Measurements from ENCODE around the gene SFSWAP.

Gene SFSWAP

DNA sequence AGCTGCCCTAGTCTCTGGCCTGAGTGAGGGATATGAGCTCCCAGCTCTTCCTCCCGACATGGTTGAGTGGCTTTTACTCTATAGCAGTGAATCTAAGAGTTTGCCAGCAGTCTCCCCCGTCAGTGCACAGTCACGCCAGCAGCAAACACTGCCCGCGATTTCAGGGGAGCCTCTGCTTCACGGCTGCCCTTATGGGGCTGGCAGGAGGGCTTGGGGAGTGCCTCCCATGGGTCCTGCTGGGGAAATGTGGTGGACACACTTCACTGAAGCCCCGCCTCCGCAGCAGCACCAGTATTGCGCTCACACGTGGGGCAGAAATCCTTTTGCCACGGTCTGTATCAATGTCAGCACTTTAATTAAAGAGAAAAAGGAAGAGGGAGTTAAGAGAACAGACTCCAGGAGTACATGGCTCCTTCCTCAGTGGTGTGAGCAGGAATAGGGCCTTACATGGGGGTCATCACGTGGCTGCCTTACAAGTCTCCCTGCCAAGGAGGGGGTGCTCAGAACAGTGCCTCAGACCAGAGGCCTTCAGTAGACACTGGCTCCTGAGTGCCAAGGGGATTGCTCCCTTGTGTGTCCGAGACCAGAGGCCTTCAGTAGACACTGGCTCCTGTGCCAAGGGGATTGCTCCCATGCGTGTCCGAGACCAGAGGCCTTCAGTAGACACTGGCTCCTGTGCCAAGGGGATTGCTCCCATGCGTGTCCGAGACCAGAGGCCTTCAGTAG, 55.7 kb downstream of the SFSWAP start:
- Histone ChIP-seq H3K27ac (ENCODE audit: low read depth, low read length) (no peak overlapping the region), H4K20me1 (ENCODE audit: control insufficient read depth, insufficient read depth, low read depth, low read length) (no peaks in the 10 kb centered on the region), H3K4me1 (ENCODE audit: control insufficient read depth, low read length) (peaks cover 26% of the 10 kb centered on the region), H3F3A (ENCODE audit: control insufficient read depth, insufficient read depth) (peaks cover 5% of the 10 kb centered on the region; the same call in 1 of the 2 replicates), H3K9me2 (replicated peaks; ENCODE audit: control insufficient read depth, low read length) (no peaks in the 10 kb centered on the region), H3K27me3 (ENCODE audit: control insufficient read depth, low read length) (no peaks in the 10 kb centered on the region), H3K4me3 (ENCODE audit: low read length) (no peak overlapping the region), H3K79me2 (ENCODE audit: control insufficient read depth, low read length) (no peaks in the 10 kb centered on the region), H3K9me3 (ENCODE audit: control insufficient read depth, insufficient read depth, low read length) (no peaks in the 10 kb centered on the region), H3K36me3 (ENCODE audit: control insufficient read depth, low read length) (peaks cover 79% of the 10 kb centered on the region), H3K4me2 (ENCODE audit: low read length) (no peak overlapping the region)
- TF ChIP-seq, protein P1, sequence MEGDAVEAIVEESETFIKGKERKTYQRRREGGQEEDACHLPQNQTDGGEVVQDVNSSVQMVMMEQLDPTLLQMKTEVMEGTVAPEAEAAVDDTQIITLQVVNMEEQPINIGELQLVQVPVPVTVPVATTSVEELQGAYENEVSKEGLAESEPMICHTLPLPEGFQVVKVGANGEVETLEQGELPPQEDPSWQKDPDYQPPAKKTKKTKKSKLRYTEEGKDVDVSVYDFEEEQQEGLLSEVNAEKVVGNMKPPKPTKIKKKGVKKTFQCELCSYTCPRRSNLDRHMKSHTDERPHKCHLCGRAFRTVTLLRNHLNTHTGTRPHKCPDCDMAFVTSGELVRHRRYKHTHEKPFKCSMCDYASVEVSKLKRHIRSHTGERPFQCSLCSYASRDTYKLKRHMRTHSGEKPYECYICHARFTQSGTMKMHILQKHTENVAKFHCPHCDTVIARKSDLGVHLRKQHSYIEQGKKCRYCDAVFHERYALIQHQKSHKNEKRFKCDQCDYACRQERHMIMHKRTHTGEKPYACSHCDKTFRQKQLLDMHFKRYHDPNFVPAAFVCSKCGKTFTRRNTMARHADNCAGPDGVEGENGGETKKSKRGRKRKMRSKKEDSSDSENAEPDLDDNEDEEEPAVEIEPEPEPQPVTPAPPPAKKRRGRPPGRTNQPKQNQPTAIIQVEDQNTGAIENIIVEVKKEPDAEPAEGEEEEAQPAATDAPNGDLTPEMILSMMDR (IDR thresholded peaks at IDR 0.05; ENCODE audit: low read depth, low read length, poor library complexity, severe bottlenecking) = no peak
- TF ChIP-seq EZH2phosphoT487 (IDR thresholded peaks at IDR 0.05; ENCODE audit: borderline replicate concordance, low read length) = no peak

DNA sequence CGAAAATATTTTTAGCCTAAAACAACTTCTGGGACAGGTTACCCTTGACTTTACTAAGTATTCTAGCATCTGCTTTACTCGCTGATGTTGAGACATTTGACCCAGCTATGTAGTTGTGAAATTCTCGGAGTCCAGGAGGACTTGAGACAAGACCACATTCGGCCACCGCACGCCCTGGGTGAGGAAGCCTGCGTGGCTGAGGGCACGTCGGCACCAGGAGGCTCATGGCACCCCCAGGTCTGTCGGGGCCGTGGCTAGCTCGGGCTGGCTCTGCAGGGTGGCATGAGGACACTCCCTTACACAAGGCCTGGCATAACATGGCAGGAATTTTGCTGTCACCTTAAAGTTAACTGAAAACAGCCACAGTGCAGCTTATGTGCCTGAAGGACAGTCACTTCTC, 59.2 kb downstream of the SFSWAP start:
- no peaks in the 10 kb centered on the region for H3K27me3 ChIP-seq (ENCODE audit: control insufficient read depth, low read length)
- peaks cover 58% of the 10 kb centered on the region for H3K4me1 ChIP-seq (ENCODE audit: control insufficient read depth, low read length)
- H3F3A ChIP-seq (ENCODE audit: control insufficient read depth, insufficient read depth) = peaks cover 12% of the 10 kb centered on the region
- no peaks in the 10 kb centered on the region for H4K20me1 ChIP-seq (ENCODE audit: control insufficient read depth, insufficient read depth, low read depth, low read length)
- no peaks in the 10 kb centered on the region for H3K9me2 ChIP-seq (replicated peaks; ENCODE audit: control insufficient read depth, low read length)
- H3K36me3 ChIP-seq (ENCODE audit: control insufficient read depth, low read length) = peaks cover 80% of the 10 kb centered on the region
- no peak overlapping the region for H3K4me2 ChIP-seq (ENCODE audit: low read length)
- H3K79me2 ChIP-seq (ENCODE audit: control insufficient read depth, low read length) = peaks cover 7% of the 10 kb centered on the region
- H3K9me3 ChIP-seq (ENCODE audit: control insufficient read depth, insufficient read depth, low read length) = no peaks in the 10 kb centered on the region
- no peak overlapping the region for H3K27ac ChIP-seq (ENCODE audit: low read depth, low read length)
- TF ChIP-seq, protein P1 (IDR thresholded peaks at IDR 0.05; ENCODE audit: low read depth, low read length, poor library complexity, severe bottlenecking) = no peak
- TF ChIP-seq EZH2phosphoT487 (IDR thresholded peaks at IDR 0.05; ENCODE audit: borderline replicate concordance, low read length) = no peak
- H3K4me3 ChIP-seq (ENCODE audit: low read length) = no peak overlapping the region

DNA sequence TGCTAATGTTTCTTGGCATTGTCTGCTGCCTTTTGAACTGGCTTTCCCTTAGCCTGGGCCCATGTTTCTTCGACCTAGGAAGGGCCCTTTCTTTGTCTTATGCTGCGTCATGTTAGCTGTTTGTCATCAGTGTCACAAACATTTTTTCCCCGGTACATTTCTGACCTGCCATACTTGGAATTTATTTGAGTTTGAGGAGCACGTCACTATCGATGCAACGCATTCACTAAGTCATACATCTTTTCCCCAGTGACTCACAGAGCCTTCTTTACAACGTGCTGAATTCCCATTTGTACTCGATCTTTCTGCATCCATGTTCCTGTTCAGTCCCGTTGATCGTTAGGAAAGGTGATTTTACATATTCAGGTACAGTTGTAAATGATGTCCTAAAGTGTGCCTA, 61.1 kb downstream of the SFSWAP start:
- Histone ChIP-seq H3K36me3 (ENCODE audit: control insufficient read depth, low read length) (peaks cover 75% of the 10 kb centered on the region), H3K4me1 (ENCODE audit: control insufficient read depth, low read length) (peaks cover 48% of the 10 kb centered on the region), H3K27me3 (ENCODE audit: control insufficient read depth, low read length) (no peaks in the 10 kb centered on the region), H3K4me2 (ENCODE audit: low read length) (no peak overlapping the region), H3K4me3 (ENCODE audit: low read length) (no peak overlapping the region), H4K20me1 (ENCODE audit: control insufficient read depth, insufficient read depth, low read depth, low read length) (no peaks in the 10 kb centered on the region), H3K9me2 (replicated peaks; ENCODE audit: control insufficient read depth, low read length) (no peaks in the 10 kb centered on the region), H3K9me3 (ENCODE audit: control insufficient read depth, insufficient read depth, low read length) (no peaks in the 10 kb centered on the region), H3K27ac (ENCODE audit: low read depth, low read length) (no peak overlapping the region), H3F3A (ENCODE audit: control insufficient read depth, insufficient read depth) (peaks cover 12% of the 10 kb centered on the region), H3K79me2 (ENCODE audit: control insufficient read depth, low read length) (peaks cover 10% of the 10 kb centered on the region)
- TF ChIP-seq EZH2phosphoT487 (IDR thresholded peaks at IDR 0.05; ENCODE audit: borderline replicate concordance, low read length) = no peak
- TF ChIP-seq, protein P1 (IDR thresholded peaks at IDR 0.05; ENCODE audit: low read depth, low read length, poor library complexity, severe bottlenecking) = no peak
